Tongue (tissue), 2 donors: ENCODE measurements around the gene ASIC4. TPM values are rescaled to one million over a fixed set of nuclear protein-coding genes. Genes with fewer than 3 reads are reported as not detected.

Experiments
- DNase-seq: peaks from one replicate; pipeline ENCODE4 v3.0.0-alpha.2; 2015
- total RNA-seq: library from RNA; depleted of rRNA; stranded (reverse); fragments of >200 nt; gene quantifications from one replicate; pipeline ENCODE4 v1.2.3, GENCODE V29; 2014

The ASIC4 gene
- total RNA-seq, 1 donor from 2014 or later: 0.10 TPM

GRCh38 chr2:219552382-219553167, 38.3 kb downstream of the ASIC4 start:
- peak; percentile 94 for DNase-seq

- no peak for DNase-seq
Observed at GRCh38 chr2:219553168-219553417, 38.8 kb downstream of the ASIC4 start.

GRCh38 chr2:219553463-219553963, 39.2 kb downstream of the ASIC4 start:
- no peak for DNase-seq

GRCh38 chr2:219554350-219554749, 40.1 kb downstream of the ASIC4 start:
- DNase-seq: no peak

- no peak for DNase-seq
Observed at GRCh38 chr2:219555956-219556355, 41.7 kb downstream of the ASIC4 start.

GRCh38 chr2:219556413-219556812, 42.1 kb downstream of the ASIC4 start:
- DNase-seq: no peak

- no peak for DNase-seq
Observed at GRCh38 chr2:219557320-219557719, 43.0 kb downstream of the ASIC4 start.

- no peak for DNase-seq
Observed at GRCh38 chr2:219557791-219558785, 43.8 kb downstream of the ASIC4 start.

GRCh38 chr2:219559156-219559915, 45.1 kb downstream of the ASIC4 start:
- DNase-seq: no peak

- no peak for DNase-seq
Observed at GRCh38 chr2:219560037-219560892, 46.0 kb downstream of the ASIC4 start.

- DNase-seq: no peak
Observed at GRCh38 chr2:219560893-219561178, 46.6 kb downstream of the ASIC4 start.

- DNase-seq: peak; percentile 42
Observed at GRCh38 chr2:219561179-219562048, 47.1 kb downstream of the ASIC4 start.

- peak; percentile 39 for DNase-seq
Observed at GRCh38 chr2:219562049-219563020, 48.1 kb downstream of the ASIC4 start.

- no peak for DNase-seq
Observed at GRCh38 chr2:219563271-219563928, 49.1 kb downstream of the ASIC4 start.

- no peak for DNase-seq
Observed at GRCh38 chr2:219565130-219566080, 51.1 kb downstream of the ASIC4 start.

GRCh38 chr2:219566640-219567039, 52.4 kb downstream of the ASIC4 start:
- no peak for DNase-seq

GRCh38 chr2:219567131-219567530, 52.8 kb downstream of the ASIC4 start:
- no peak for DNase-seq
